ENCODE measurements around the gene ENPEP. TPM values are rescaled to one million over a fixed set of nuclear protein-coding genes. Genes with fewer than 3 reads are reported as not detected.

The ENPEP gene
- total and polyA plus RNA-seq, 2 donors (not counting 1 experiment from before 2014, with no cell fraction given) = not detected

DNA sequence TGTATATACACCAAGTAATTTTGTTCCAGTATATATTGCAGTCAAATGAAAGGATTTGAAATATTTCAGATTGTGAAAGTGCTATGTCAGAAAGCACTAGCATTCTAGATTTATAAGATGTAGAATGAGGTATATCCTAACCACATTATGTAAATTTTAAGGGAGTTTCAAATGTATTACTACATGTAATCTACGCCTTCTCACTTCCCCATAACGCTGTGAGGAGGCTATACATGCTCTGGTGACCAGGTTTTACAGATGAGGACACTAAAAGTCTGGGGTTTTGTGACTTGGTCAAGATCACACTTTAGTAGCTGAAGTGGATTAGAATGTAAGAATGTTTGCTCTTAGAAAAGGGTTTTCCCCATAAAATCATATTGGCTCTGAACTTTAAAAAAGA lies 8.1 kb downstream of the ENPEP start:
- ChIA-PET CTCF (interaction anchor here (0.8 kb wide), 1 partner anchor 35 kb away, joined by 3 read pairs; no protein-coding TSS in a partner anchor), POLR2A (no interaction called here)
- WGBS (ENCODE audit: insufficient coverage) = no CpG with 5 or more reads among the region's 2 CpGs
- Mint-ChIP-seq H3K4me3 (no peak overlapping the region), H3K4me1 (peaks cover 6% of the 10 kb centered on the region), H3K27ac (no peak overlapping the region), H3K9me3 (ENCODE audit: insufficient read depth) (no peaks in the 10 kb centered on the region), H3K27me3 (peaks cover 37% of the 10 kb centered on the region)
- Histone ChIP-seq H2AFZ (ENCODE audit: insufficient read depth, low read depth, low read length, poor library complexity, severe bottlenecking) (no peak overlapping the region), H3K4me3 (ENCODE audit: control extremely low read depth in 1 of 5, extremely low read depth in 1 of 5, insufficient read depth in 1 of 5, low read depth in 2 of 5, low read length in 4 of 5) (no peak overlapping the region), H4K20me1 (ENCODE audit: control insufficient read depth, insufficient read depth, low read length, poor library complexity, severe bottlenecking) (no peaks in the 10 kb centered on the region), H3K27me3 (replicated peaks in 1 of 4; ENCODE audit: control extremely low read depth in 1 of 4, control insufficient read depth in 3 of 4, insufficient read depth in 4 of 4, low read length in 3 of 4) (peaks cover 0 to 19% (median 9%) of the 10 kb centered on the region in 4 experiments), H3K9me3 (ENCODE audit: control extremely low read depth in 1 of 3, control insufficient read depth in 2 of 3, insufficient read depth in 1 of 3, low read length in 2 of 3) (no peaks in the 10 kb centered on the region), H3K36me3 (replicated peaks in 1 of 2; ENCODE audit: control extremely low read depth in 1 of 2, control insufficient read depth in 1 of 2, extremely low read depth in 1 of 2, insufficient read depth in 2 of 2, low read length in 1 of 2) (no peaks in the 10 kb centered on the region), H3K4me1 (ENCODE audit: control insufficient read depth in 2 of 2, insufficient read depth in 2 of 2, low read length in 2 of 2) (peaks cover 3 to 8% of the 10 kb centered on the region in 2 donors), H3K27ac (ENCODE audit: low read length in 2 of 2) (no peak overlapping the region), H3K79me2 (ENCODE audit: control insufficient read depth, insufficient read depth, low read length) (no peaks in the 10 kb centered on the region), H3K4me2 (replicated peaks; ENCODE audit: low read depth, low read length, poor library complexity, severe bottlenecking) (no peak overlapping the region), H3K9ac (ENCODE audit: low read length) (no peak overlapping the region)
- intact Hi-C loops (cut with micrococcal nuclease) = no loop called here
- ATAC-seq (ENCODE audit: low read depth) (peak; percentile 47), DNase-seq (peak; percentile 26)
- no peak for TF ChIP-seq CTCF (IDR thresholded peaks at IDR 0.05)
- no peak for TF ChIP-seq EZH2 (IDR thresholded peaks at IDR 0.05; ENCODE audit: borderline replicate concordance, insufficient read depth, low read depth, low read length, poor library complexity, severe bottlenecking)

DNA sequence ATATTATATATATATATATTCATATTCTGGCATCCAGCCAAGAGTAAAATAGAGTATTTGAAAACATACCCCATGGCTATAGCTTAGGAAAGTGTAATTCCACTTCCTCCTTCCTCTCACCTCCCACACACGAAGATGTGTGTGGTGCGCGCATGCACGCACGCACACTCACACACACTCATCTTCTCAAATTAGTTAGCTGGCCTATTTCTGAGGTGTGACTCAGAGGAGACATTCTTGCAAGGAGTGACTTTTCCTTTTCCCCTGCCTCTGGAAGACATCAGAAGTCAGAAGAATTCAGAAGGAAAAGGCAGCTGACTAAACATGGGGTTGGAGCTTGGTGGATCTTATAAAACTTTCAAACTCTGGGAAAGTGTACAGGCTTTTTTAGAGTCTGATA lies 8.8 kb downstream of the ENPEP start:
- no peaks in the 10 kb centered on the region for H4K20me1 ChIP-seq (ENCODE audit: control insufficient read depth, insufficient read depth, low read length, poor library complexity, severe bottlenecking)
- H3K79me2 ChIP-seq (ENCODE audit: control insufficient read depth, insufficient read depth, low read length) = no peaks in the 10 kb centered on the region
- H3K4me1 Mint-ChIP-seq = peaks cover 6% of the 10 kb centered on the region
- H3K4me1 ChIP-seq (ENCODE audit: control insufficient read depth in 2 of 2, insufficient read depth in 2 of 2, low read length in 2 of 2) = peaks cover 3 to 8% of the 10 kb centered on the region in 2 donors
- H3K36me3 ChIP-seq (replicated peaks in 1 of 2; ENCODE audit: control extremely low read depth in 1 of 2, control insufficient read depth in 1 of 2, extremely low read depth in 1 of 2, insufficient read depth in 2 of 2, low read length in 1 of 2) = no peaks in the 10 kb centered on the region
- no peak overlapping the region for H3K4me2 ChIP-seq (replicated peaks; ENCODE audit: low read depth, low read length, poor library complexity, severe bottlenecking)
- TF ChIP-seq EZH2 (IDR thresholded peaks at IDR 0.05; ENCODE audit: borderline replicate concordance, insufficient read depth, low read depth, low read length, poor library complexity, severe bottlenecking) = no peak
- no peak for TF ChIP-seq CTCF (IDR thresholded peaks at IDR 0.05)
- H3K9me3 ChIP-seq (ENCODE audit: control extremely low read depth in 1 of 3, control insufficient read depth in 2 of 3, insufficient read depth in 1 of 3, low read length in 2 of 3) = no peaks in the 10 kb centered on the region
- CTCF ChIA-PET = interaction anchor here (0.8 kb wide), 1 partner anchor 34 kb away, joined by 3 read pairs; no protein-coding TSS in a partner anchor
- no peak overlapping the region for H3K27ac ChIP-seq (ENCODE audit: low read length in 2 of 2)
- no peak overlapping the region for H3K4me3 ChIP-seq (ENCODE audit: control extremely low read depth in 1 of 5, extremely low read depth in 1 of 5, insufficient read depth in 1 of 5, low read depth in 2 of 5, low read length in 4 of 5)
- no peak overlapping the region for H3K27ac Mint-ChIP-seq
- DNase-seq (no peak), ATAC-seq (ENCODE audit: low read depth) (no peak)
- no peaks in the 10 kb centered on the region for H3K9me3 Mint-ChIP-seq (ENCODE audit: insufficient read depth)
- peaks cover 0 to 19% (median 9%) of the 10 kb centered on the region in 4 experiments for H3K27me3 ChIP-seq (replicated peaks in 1 of 4; ENCODE audit: control extremely low read depth in 1 of 4, control insufficient read depth in 3 of 4, insufficient read depth in 4 of 4, low read length in 3 of 4)
- H3K4me3 Mint-ChIP-seq = no peak overlapping the region
- 100% methylated on average over 2 of the region's 5 CpGs for WGBS (ENCODE audit: insufficient coverage)
- intact Hi-C loops (cut with micrococcal nuclease) = no loop called here
- peaks cover 34% of the 10 kb centered on the region for H3K27me3 Mint-ChIP-seq
- H2AFZ ChIP-seq (ENCODE audit: insufficient read depth, low read depth, low read length, poor library complexity, severe bottlenecking) = no peak overlapping the region
- POLR2A ChIA-PET = no interaction called here
- no peak overlapping the region for H3K9ac ChIP-seq (ENCODE audit: low read length)

All from B cell (primary cell).